SW480 (cell line): Measurements from ENCODE around the gene PTPRR.

ENCODE experiments used
- DNase-seq: peaks from one replicate; pipeline ENCODE4 v3.0.0-alpha.2; 2016; ENCODE audit warnings: low spot score

Gene PTPRR

GRCh38 chr12:70788774-70789173, 131.8 kb downstream of the PTPRR start:
- DNase-seq = no peak

GRCh38 chr12:70787612-70788011, 132.9 kb downstream of the PTPRR start:
- DNase-seq = no peak

GRCh38 chr12:70785896-70786295, 134.6 kb downstream of the PTPRR start:
- no peak for DNase-seq

- DNase-seq = no peak
Measured at GRCh38 chr12:70784042-70784668, 136.4 kb downstream of the PTPRR start.

GRCh38 chr12:70783455-70783854, 137.1 kb downstream of the PTPRR start:
- no peak for DNase-seq

GRCh38 chr12:70779250-70779649, 141.3 kb downstream of the PTPRR start:
- DNase-seq = no peak

- no peak for DNase-seq
Measured at GRCh38 chr12:70774055-70774454, 146.5 kb downstream of the PTPRR start.

GRCh38 chr12:70772836-70773235, 147.7 kb downstream of the PTPRR start:
- DNase-seq = no peak

- DNase-seq = no peak
Measured at GRCh38 chr12:70771581-70771980, 149.0 kb downstream of the PTPRR start.

GRCh38 chr12:70763666-70764065, 156.9 kb downstream of the PTPRR start:
- no peak for DNase-seq

- no peak for DNase-seq
Measured at GRCh38 chr12:70762000-70762399, 158.5 kb downstream of the PTPRR start.

GRCh38 chr12:70759161-70759918, 161.2 kb downstream of the PTPRR start:
- DNase-seq = no peak

- no peak for DNase-seq
Measured at GRCh38 chr12:70758494-70758845, 162.1 kb downstream of the PTPRR start.

GRCh38 chr12:70757830-70758493, 162.6 kb downstream of the PTPRR start:
- DNase-seq = no peak

GRCh38 chr12:70756791-70757190, 163.7 kb downstream of the PTPRR start:
- no peak for DNase-seq

- no peak for DNase-seq
Measured at GRCh38 chr12:70756118-70756517, 164.4 kb downstream of the PTPRR start.

GRCh38 chr12:70754330-70754741, 166.2 kb downstream of the PTPRR start:
- DNase-seq = no peak

- no peak for DNase-seq
Measured at GRCh38 chr12:70752327-70752726, 168.2 kb downstream of the PTPRR start.

- DNase-seq = no peak
Measured at GRCh38 chr12:70749931-70750330, 170.6 kb downstream of the PTPRR start.

GRCh38 chr12:70748809-70749208, 171.7 kb downstream of the PTPRR start:
- no peak for DNase-seq

- DNase-seq = no peak
Measured at GRCh38 chr12:70747445-70748260, 172.9 kb downstream of the PTPRR start.

GRCh38 chr12:70745048-70745447, 175.5 kb downstream of the PTPRR start:
- no peak for DNase-seq
